ENCODE measurements around the gene OXLD1.

DNA sequence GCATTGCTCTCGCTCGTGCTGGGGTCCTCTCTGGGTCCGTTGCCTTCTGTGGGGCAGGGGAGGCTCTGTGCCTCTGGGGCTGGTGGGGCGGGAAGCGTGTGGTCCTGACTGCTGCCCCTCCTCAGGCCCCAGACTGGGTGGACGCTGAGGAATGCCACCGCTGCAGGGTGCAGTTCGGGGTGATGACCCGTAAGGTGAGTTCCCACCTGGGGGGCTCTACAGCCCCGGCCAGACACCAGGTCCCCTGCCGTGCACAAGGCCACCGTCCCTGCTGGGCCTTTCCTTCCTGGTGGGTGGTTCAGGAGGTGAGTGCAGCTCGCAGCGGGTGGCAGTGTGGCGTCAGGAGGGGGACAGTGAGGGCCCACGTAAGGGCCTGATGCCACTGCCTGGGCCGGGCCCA is 24.1 kb upstream of the OXLD1 start:
- TF ChIP-seq, protein P1, sequence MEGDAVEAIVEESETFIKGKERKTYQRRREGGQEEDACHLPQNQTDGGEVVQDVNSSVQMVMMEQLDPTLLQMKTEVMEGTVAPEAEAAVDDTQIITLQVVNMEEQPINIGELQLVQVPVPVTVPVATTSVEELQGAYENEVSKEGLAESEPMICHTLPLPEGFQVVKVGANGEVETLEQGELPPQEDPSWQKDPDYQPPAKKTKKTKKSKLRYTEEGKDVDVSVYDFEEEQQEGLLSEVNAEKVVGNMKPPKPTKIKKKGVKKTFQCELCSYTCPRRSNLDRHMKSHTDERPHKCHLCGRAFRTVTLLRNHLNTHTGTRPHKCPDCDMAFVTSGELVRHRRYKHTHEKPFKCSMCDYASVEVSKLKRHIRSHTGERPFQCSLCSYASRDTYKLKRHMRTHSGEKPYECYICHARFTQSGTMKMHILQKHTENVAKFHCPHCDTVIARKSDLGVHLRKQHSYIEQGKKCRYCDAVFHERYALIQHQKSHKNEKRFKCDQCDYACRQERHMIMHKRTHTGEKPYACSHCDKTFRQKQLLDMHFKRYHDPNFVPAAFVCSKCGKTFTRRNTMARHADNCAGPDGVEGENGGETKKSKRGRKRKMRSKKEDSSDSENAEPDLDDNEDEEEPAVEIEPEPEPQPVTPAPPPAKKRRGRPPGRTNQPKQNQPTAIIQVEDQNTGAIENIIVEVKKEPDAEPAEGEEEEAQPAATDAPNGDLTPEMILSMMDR (IDR thresholded peaks at IDR 0.05): no peak
- TF ChIP-seq POLR2A (IDR thresholded peaks at IDR 0.05) (no peak), EP300 (IDR thresholded peaks at IDR 0.05) (no peak)
